PC-3 (cell line): ENCODE measurements around the gene GMPPB. TPM values are rescaled to one million over a fixed set of nuclear protein-coding genes. Genes with fewer than 3 reads are reported as not detected.
"Not testable (repeated sequence)": the region's sequence is repeated elsewhere in the genome, so short reads cannot be mapped to it uniquely, and the experiment has no call there.

Experiments
- ATAC-seq: fragments of 200-7000 bp; cut with Tn5 transposase; 2 replicates; pipeline ENCODE4 v1.9.1; 2020; ENCODE audit warnings: mild to moderate bottlenecking, moderate library complexity
- BruUV-seq: library from RNA; stranded (reverse); fragments of 400-500 nt; replicated peaks from 2 replicates; lab custom pipeline; 2021; lab: Mats Ljungman, UMichigan
- CTCF ChIA-PET: fragments of 300-600 bp; sonication (Branson Sonifier 250); formaldehyde crosslinking; loops from one replicate; lab custom pipeline; 2022; ENCODE audit warnings: antibody characterized with exemption; lab: Charles Lee
- POLR2A ChIA-PET: fragments of 300-600 bp; sonication (Branson Sonifier 250); formaldehyde crosslinking; loops from one replicate; lab custom pipeline; 2022; ENCODE audit warnings: antibody characterized with exemption; ENCODE audit not compliant: unreplicated experiment; lab: Charles Lee
- DNase-seq: peaks from one replicate; pipeline ENCODE4 v3.0.0-alpha.2; 2015
- H2AFZ ChIP-seq: fragments of 300-600 bp; sonication (generic); 2 replicates; pipeline ENCODE4 v1.6.0; 2016; ENCODE audit warnings: antibody characterized with exemption, low read length
- H3F3A ChIP-seq: fragments of 300-600 bp; sonication (generic); one replicate; pipeline ENCODE4 v1.6.0; 2017; ENCODE audit warnings: antibody characterized with exemption, low read length, control low read depth, mild to moderate bottlenecking; ENCODE audit not compliant: unreplicated experiment
- H3K27ac ChIP-seq: fragments of 300-600 bp; sonication (generic); 2 replicates; pipeline ENCODE4 v1.5.1; 2016; ENCODE audit warnings: mild to moderate bottlenecking, low read length
- H3K27me3 ChIP-seq: fragments of 300-600 bp; sonication (generic); 2 replicates; pipeline ENCODE4 v1.6.1; 2016; ENCODE audit warnings: low read length, mixed read lengths
- H3K36me3 ChIP-seq: fragments of 300-600 bp; sonication (generic); 2 replicates; pipeline ENCODE4 v1.6.1; 2016; ENCODE audit warnings: low read depth, mixed run types, low read length, mixed read lengths
- H3K4me1 ChIP-seq: fragments of 300-600 bp; sonication (generic); 2 replicates; pipeline ENCODE4 v1.5.1; 2016; ENCODE audit warnings: low read length; ENCODE audit not compliant: insufficient read depth
- H3K4me2 ChIP-seq: fragments of 300-600 bp; sonication (generic); 2 replicates; pipeline ENCODE4 v1.6.0; 2016; ENCODE audit warnings: low read length
- H3K4me3 ChIP-seq: fragments of 300-600 bp; sonication (generic); 2 replicates; pipeline ENCODE4 v1.5.1; 2016; ENCODE audit warnings: mild to moderate bottlenecking, low read length, mixed read lengths
- H3K79me2 ChIP-seq: fragments of 300-600 bp; sonication (generic); 2 replicates; pipeline ENCODE4 v1.6.1; 2017; ENCODE audit warnings: low read length, mixed read lengths
- H3K9ac ChIP-seq: fragments of 300-600 bp; sonication (generic); 2 replicates; pipeline ENCODE4 v1.6.0; 2016; ENCODE audit warnings: mild to moderate bottlenecking, low read length
- H3K9me2 ChIP-seq: fragments of 300-600 bp; sonication (generic); replicated peaks from 2 replicates; pipeline ENCODE4 v1.6.1; 2016; ENCODE audit warnings: mixed run types, low read length, mixed read lengths
- H3K9me3 ChIP-seq: fragments of 300-600 bp; sonication (generic); 2 replicates; pipeline ENCODE4 v1.6.1; 2016; ENCODE audit warnings: low read length, mixed read lengths
- H4K20me1 ChIP-seq: fragments of 300-600 bp; sonication (generic); 2 replicates; pipeline ENCODE4 v1.6.1; 2016; ENCODE audit warnings: low read length, mixed read lengths
- CTCF ChIP-seq: fragments of 300-600 bp; sonication (generic); conservative IDR thresholded peaks from 2 replicates; pipeline ENCODE4 v1.5.1; 2017; ENCODE audit warnings: antibody characterized with exemption, low read depth, mild to moderate bottlenecking, low read length
- EZH2 ChIP-seq: fragments of 300-600 bp; sonication (generic); IDR thresholded peaks from one replicate; pipeline ENCODE4 v1.6.1; 2017; ENCODE audit warnings: antibody characterized with exemption, mild to moderate bottlenecking, low read length; ENCODE audit not compliant: unreplicated experiment
- EZH2phosphoT487 ChIP-seq: fragments of 300-600 bp; sonication (generic); IDR thresholded peaks from 2 replicates; pipeline ENCODE4 v1.6.1; 2018; ENCODE audit warnings: mild to moderate bottlenecking, antibody characterized with exemption, low read length, borderline replicate concordance
- intact Hi-C: fragments of 100-400 bp; cut with micrococcal nuclease; formaldehyde crosslinking; loops from 2 replicates; pipeline ENCODE4 v1.9.0; 2023
- total RNA-seq: library from RNA; depleted of rRNA; stranded (reverse); fragments of >200 nt; gene quantifications from 2 replicates; pipeline ENCODE4 v1.2.3, GENCODE V29; 2014

The GMPPB gene
- total RNA-seq, 1 experiment from 2014 or later: 69.5 TPM

GRCh38 chr3:49689908-49690624, 33.7 kb downstream of the GMPPB start:
- H3F3A ChIP-seq, CTCF ChIA-PET, DNase-seq, POLR2A ChIA-PET, H3K27ac ChIP-seq, H3K36me3 ChIP-seq, H3K27me3 ChIP-seq, H3K9me2 ChIP-seq, H4K20me1 ChIP-seq, ATAC-seq, BruUV-seq, H3K4me1 ChIP-seq, H3K9me3 ChIP-seq, intact Hi-C loops: not testable (repeated sequence)
- H2AFZ ChIP-seq: peak overlapping the region; percentile 98
- peak overlapping the region; percentile 96 for H3K4me3 ChIP-seq
- peak overlapping the region; percentile 92 for H3K4me2 ChIP-seq
- H3K79me2 ChIP-seq: peaks cover 25% of the 10 kb centered on the region
- H3K9ac ChIP-seq: peak overlapping the region; percentile 93

GRCh38 chr3:49689046-49689907, 34.5 kb downstream of the GMPPB start, which contains the start of the genes MST1 and RNF123:
TSS of gene MST1 (minus strand) at chr3:49689474. CDS start at chr3:49688691, 783 bp downstream.
TSS of gene RNF123 (plus strand) at chr3:49689557. CDS start at chr3:49691166, 1,609 bp downstream.
- no peak for TF ChIP-seq EZH2
- peak; percentile 41 for TF ChIP-seq CTCF
- no peak for TF ChIP-seq EZH2phosphoT487
- H3K36me3 ChIP-seq: no peaks in the 10 kb centered on the region
- 0 out of 2 replicates have a peak within 1 kb of the TSS, but pooled peaks have one; percentile 0 for H3K27ac ChIP-seq
- peak within 1 kb of the TSS; percentile 96 for H3K4me3 ChIP-seq
- TSS peak; percentile 96 for BruUV-seq
- peak within 1 kb of the TSS; percentile 98 for H2AFZ ChIP-seq
- no peaks in the 10 kb centered on the region for H3K9me2 ChIP-seq
- H3K79me2 ChIP-seq: peaks cover 24% of the 10 kb centered on the region
- POLR2A ChIA-PET: no interaction called here
- ATAC-seq (peak; percentile 69), DNase-seq (peak; percentile 90)
- H4K20me1 ChIP-seq: no peaks in the 10 kb centered on the region
- peaks cover 9% of the 10 kb centered on the region; the same call in 1 of the 2 replicates for H3K4me1 ChIP-seq
- H3K27me3 ChIP-seq: no peaks in the 10 kb centered on the region
- CTCF ChIA-PET: no interaction called here
- intact Hi-C loops: no loop called here
- H3K4me2 ChIP-seq: peak within 1 kb of the TSS; percentile 92
- peak within 1 kb of the TSS; percentile 93 for H3K9ac ChIP-seq
- no peaks in the 10 kb centered on the region for H3K9me3 ChIP-seq
- H3F3A ChIP-seq: no peaks in the 10 kb centered on the region

- H3F3A ChIP-seq, BruUV-seq, CTCF ChIA-PET, H3K9me3 ChIP-seq, intact Hi-C loops, H3K4me1 ChIP-seq, POLR2A ChIA-PET, H4K20me1 ChIP-seq, H3K27me3 ChIP-seq, DNase-seq, H3K9me2 ChIP-seq, H3K36me3 ChIP-seq: not testable (repeated sequence)
- Histone ChIP-seq H3K9ac (peak overlapping the region; percentile 93), H3K4me2 (peak overlapping the region; percentile 92), H3K27ac (0 out of 2 replicates have a peak overlapping the region, but pooled peaks have one; percentile 0), H3K79me2 (peaks cover 20% of the 10 kb centered on the region), H2AFZ (peak overlapping the region; percentile 98), H3K4me3 (peak overlapping the region; percentile 96)
- ATAC-seq: peak; percentile 2
Observed at GRCh38 chr3:49688338-49689045, 35.3 kb downstream of the GMPPB start.

GRCh38 chr3:49687424-49687795, 36.3 kb downstream of the GMPPB start:
- H3K9me2 ChIP-seq, H3F3A ChIP-seq, H3K27me3 ChIP-seq, H3K9me3 ChIP-seq, H3K27ac ChIP-seq, H3K4me1 ChIP-seq, H3K36me3 ChIP-seq, POLR2A ChIA-PET, H2AFZ ChIP-seq, H3K4me3 ChIP-seq, ATAC-seq, CTCF ChIA-PET, intact Hi-C loops, H3K9ac ChIP-seq, DNase-seq, H3K4me2 ChIP-seq, H4K20me1 ChIP-seq, BruUV-seq: not testable (repeated sequence)
- peaks cover 20% of the 10 kb centered on the region for H3K79me2 ChIP-seq

- H4K20me1 ChIP-seq, H3F3A ChIP-seq, ATAC-seq, H3K4me1 ChIP-seq, H3K4me2 ChIP-seq, intact Hi-C loops, CTCF ChIA-PET, H3K9me3 ChIP-seq, DNase-seq, BruUV-seq, H3K27me3 ChIP-seq, H3K9me2 ChIP-seq, POLR2A ChIA-PET, H3K27ac ChIP-seq, H3K4me3 ChIP-seq, H2AFZ ChIP-seq, H3K9ac ChIP-seq: not testable (repeated sequence)
- H3K36me3 ChIP-seq: peaks cover 13% of the 10 kb centered on the region; the same call in 1 of the 2 replicates
- H3K79me2 ChIP-seq: peaks cover 20% of the 10 kb centered on the region
Observed at GRCh38 chr3:49686769-49687423, 36.9 kb downstream of the GMPPB start.
